Upper lobe of right lung (tissue), 1 donor: ENCODE results near the gene SLC25A44. TPM values are rescaled to one million over a fixed set of nuclear protein-coding genes. Genes with fewer than 3 reads are reported as not detected.

Source experiments
- ATAC-seq: fragments of 200-7000 bp; cut with Tn5 transposase; one replicate; pipeline ENCODE4 v1.9.1; 2020; ENCODE audit warnings: mild to moderate bottlenecking, moderate library complexity
- DNase-seq: peaks from one replicate; pipeline ENCODE4 v3.0.0-alpha.2; 2020
- H3K27ac ChIP-seq: fragments of 200-600 bp; one replicate; pipeline ENCODE4 v1.8.0; 2022
- H3K27me3 ChIP-seq: fragments of 200-600 bp; one replicate; pipeline ENCODE4 v1.8.0; 2022; ENCODE audit warnings: mild to moderate bottlenecking
- H3K36me3 ChIP-seq: fragments of 200-600 bp; one replicate; pipeline ENCODE4 v1.8.0; 2022
- H3K4me1 ChIP-seq: fragments of 200-600 bp; one replicate; pipeline ENCODE4 v1.8.0; 2022
- H3K4me3 ChIP-seq: fragments of 200-600 bp; one replicate; pipeline ENCODE4 v1.8.0; 2022; ENCODE audit warnings: mild to moderate bottlenecking
- H3K9me3 ChIP-seq: fragments of 200-600 bp; one replicate; pipeline ENCODE4 v1.8.0; 2022
- intact Hi-C: fragments of 100-400 bp; cut with DNase I; formaldehyde crosslinking; loops from one replicate; pipeline ENCODE4 v1.11.0; 2022
- total RNA-seq: library from RNA; stranded (reverse); fragmentation: NEBNext Ultra II Directional; extraction: Animal tissue kit (Norgen Biotek cat#: 25700); gene quantifications from one replicate; pipeline ENCODE4 v1.2.1, GENCODE V29; 2021
- TF ChIP-seq, protein P1 (sequence below): fragments of 200-600 bp; IDR thresholded peaks from one replicate; pipeline ENCODE4 v1.8.0; 2022; ENCODE audit warnings: antibody characterized with exemption
- donor health status: DM: no; HTN: yes; CAD: no; lungs with severe emphysema.

The SLC25A44 gene
- total RNA-seq, 1 donor from 2014 or later, result 24.9 TPM

GRCh38 chr1:156226116-156226538, 32.2 kb downstream of the SLC25A44 start:
- peaks cover 3% of the 10 kb centered on the region for H3K4me1 ChIP-seq
- no peak overlapping the region for H3K4me3 ChIP-seq
- TF ChIP-seq, protein P1, sequence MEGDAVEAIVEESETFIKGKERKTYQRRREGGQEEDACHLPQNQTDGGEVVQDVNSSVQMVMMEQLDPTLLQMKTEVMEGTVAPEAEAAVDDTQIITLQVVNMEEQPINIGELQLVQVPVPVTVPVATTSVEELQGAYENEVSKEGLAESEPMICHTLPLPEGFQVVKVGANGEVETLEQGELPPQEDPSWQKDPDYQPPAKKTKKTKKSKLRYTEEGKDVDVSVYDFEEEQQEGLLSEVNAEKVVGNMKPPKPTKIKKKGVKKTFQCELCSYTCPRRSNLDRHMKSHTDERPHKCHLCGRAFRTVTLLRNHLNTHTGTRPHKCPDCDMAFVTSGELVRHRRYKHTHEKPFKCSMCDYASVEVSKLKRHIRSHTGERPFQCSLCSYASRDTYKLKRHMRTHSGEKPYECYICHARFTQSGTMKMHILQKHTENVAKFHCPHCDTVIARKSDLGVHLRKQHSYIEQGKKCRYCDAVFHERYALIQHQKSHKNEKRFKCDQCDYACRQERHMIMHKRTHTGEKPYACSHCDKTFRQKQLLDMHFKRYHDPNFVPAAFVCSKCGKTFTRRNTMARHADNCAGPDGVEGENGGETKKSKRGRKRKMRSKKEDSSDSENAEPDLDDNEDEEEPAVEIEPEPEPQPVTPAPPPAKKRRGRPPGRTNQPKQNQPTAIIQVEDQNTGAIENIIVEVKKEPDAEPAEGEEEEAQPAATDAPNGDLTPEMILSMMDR, result no peak
- no peaks in the 10 kb centered on the region for H3K9me3 ChIP-seq
- H3K27ac ChIP-seq, result no peak overlapping the region
- no peaks in the 10 kb centered on the region for H3K27me3 ChIP-seq
- intact Hi-C loops, result loop anchor here (5.0 to 10.0 kb wide), 2 partner anchors 81 to 134 kb away; no protein-coding TSS in a partner anchor
- no peak for DNase-seq
- H3K36me3 ChIP-seq, result peaks cover 51% of the 10 kb centered on the region
- ATAC-seq, result no peak

DNA sequence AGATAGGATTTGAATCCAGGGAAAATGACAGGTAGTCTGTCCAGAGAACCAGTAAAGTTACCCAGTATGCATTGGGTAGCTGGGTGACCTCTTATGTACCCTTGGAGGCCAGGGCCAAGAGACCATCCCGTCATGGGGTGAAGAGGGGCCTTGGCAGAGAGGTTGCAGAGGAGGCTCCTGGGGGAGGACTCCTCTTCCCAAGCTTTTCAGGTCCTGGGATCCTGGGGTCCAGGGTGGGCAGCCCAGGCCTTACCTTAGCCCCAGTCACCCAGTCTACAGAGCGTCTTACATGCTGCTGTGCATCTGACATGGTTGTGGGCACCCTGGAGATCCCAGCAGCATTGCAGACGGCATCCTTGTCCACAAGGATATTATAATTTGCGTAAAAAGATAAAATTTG, 32.9 kb downstream of the SLC25A44 start:
- no peak for DNase-seq
- Histone ChIP-seq H3K4me3 (no peak overlapping the region), H3K4me1 (peaks cover 3% of the 10 kb centered on the region), H3K27me3 (no peaks in the 10 kb centered on the region), H3K36me3 (peaks cover 44% of the 10 kb centered on the region), H3K27ac (no peak overlapping the region), H3K9me3 (no peaks in the 10 kb centered on the region)
- ATAC-seq, result no peak
- intact Hi-C loops, result loop anchor here (5.0 to 10.0 kb wide), 2 partner anchors 82 to 134 kb away; no protein-coding TSS in a partner anchor
- TF ChIP-seq, protein P1, result no peak

- H3K27ac ChIP-seq, result no peak overlapping the region
Measured at GRCh38 chr1:156228501-156228900, 34.6 kb downstream of the SLC25A44 start.

DNA sequence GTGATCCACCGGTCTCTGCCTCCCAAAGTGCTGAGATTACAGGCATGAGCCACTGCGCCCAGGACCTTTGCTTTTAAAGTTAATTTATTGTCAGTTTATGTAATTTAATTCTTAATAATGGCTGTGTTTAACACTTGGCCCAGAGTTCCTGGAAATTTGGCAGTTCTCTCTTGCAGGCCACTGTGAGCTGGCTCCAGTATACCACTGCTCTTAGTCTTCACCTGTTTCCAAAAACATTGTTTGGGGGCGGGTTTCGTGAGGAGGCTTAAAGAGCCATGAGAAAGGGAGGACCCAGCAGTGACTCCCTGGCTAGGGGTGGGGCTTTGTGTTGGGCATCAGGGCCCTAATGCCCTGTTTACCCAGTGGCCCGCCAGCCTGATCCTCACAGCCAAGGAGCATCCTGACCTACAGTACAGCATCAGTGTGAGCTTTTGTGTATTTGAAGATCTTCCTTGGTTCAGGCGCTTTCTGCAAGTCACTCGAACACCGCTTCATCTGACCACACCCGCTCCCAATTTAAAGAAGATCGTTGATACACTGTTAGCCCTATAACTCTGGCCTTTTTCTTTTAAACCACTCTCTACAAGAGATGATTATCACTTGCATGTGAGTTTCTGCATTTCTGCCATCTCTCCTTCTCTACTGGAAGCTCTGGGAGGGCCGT, 36.0 kb downstream of the SLC25A44 start:
- no peak overlapping the region for H3K4me3 ChIP-seq
- no peak overlapping the region for H3K27ac ChIP-seq
- ATAC-seq (no peak), DNase-seq (no peak)
- no peaks in the 10 kb centered on the region for H3K4me1 ChIP-seq
- H3K36me3 ChIP-seq, result peaks cover 37% of the 10 kb centered on the region
- H3K27me3 ChIP-seq, result no peaks in the 10 kb centered on the region
- TF ChIP-seq, protein P1, result no peak
- no peaks in the 10 kb centered on the region for H3K9me3 ChIP-seq
- intact Hi-C loops, result loop anchor here (5.0 to 10.0 kb wide), 2 partner anchors 85 to 138 kb away; no protein-coding TSS in a partner anchor

More at GRCh38 chr1:156228501-156228900, 34.6 kb downstream of the SLC25A44 start:
- H3K27me3 ChIP-seq, result no peaks in the 10 kb centered on the region
- ATAC-seq (no peak), DNase-seq (no peak)
- intact Hi-C loops, result loop anchor here (5.0 to 10.0 kb wide), 2 partner anchors 84 to 136 kb away; no protein-coding TSS in a partner anchor
- peaks cover 32% of the 10 kb centered on the region for H3K36me3 ChIP-seq
- H3K4me3 ChIP-seq, result no peak overlapping the region
- H3K9me3 ChIP-seq, result no peaks in the 10 kb centered on the region
- TF ChIP-seq, protein P1, result no peak
- H3K4me1 ChIP-seq, result peaks cover 3% of the 10 kb centered on the region

DNA sequence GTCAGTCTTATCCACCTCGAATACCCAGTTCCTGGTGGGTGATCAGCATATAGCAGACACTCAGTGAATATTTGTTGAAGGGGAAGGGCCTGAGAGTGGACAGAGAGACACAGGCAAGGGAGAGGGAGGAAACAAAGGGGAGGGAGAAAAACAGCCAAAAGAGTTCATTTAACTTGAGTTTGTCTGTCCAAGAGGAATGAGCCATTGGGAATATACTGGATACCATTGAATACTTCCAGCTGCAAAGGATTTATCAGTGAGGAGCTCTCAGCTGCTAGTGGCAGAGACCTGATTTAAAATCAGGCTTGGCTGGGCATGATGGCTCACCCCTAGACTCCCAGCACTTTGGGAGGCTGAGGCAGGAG, 36.6 kb downstream of the SLC25A44 start:
- Histone ChIP-seq H3K27me3 (no peaks in the 10 kb centered on the region), H3K27ac (no peak overlapping the region), H3K4me1 (no peaks in the 10 kb centered on the region), H3K9me3 (no peaks in the 10 kb centered on the region), H3K4me3 (no peak overlapping the region), H3K36me3 (peaks cover 39% of the 10 kb centered on the region)
- TF ChIP-seq, protein P1, result no peak
- ATAC-seq (no peak), DNase-seq (no peak)
- intact Hi-C loops, result no loop called here
